Fibroblast of skin of left biceps (primary cell): ENCODE measurements around the gene TENT4B.

Experiments used
- DNase-seq, 2 experiments: peaks; one replicate each; pipeline ENCODE4 v3.0.0-alpha.2; 2013; ENCODE audit warnings: low read depth in 2 of 2

The TENT4B gene

GRCh38 chr16:50195756-50196155 lies 42.6 kb downstream of the TENT4B start:
- DNase-seq: no peak

GRCh38 chr16:50197582-50197981 lies 44.5 kb downstream of the TENT4B start:
- DNase-seq: no peak

GRCh38 chr16:50198802-50199403 lies 45.8 kb downstream of the TENT4B start:
- no peak for DNase-seq

- no peak for DNase-seq
Observed at GRCh38 chr16:50201787-50202186, 48.7 kb downstream of the TENT4B start.

GRCh38 chr16:50202926-50203624 lies 50.0 kb downstream of the TENT4B start:
- peak; percentile 91 to 93 for DNase-seq

GRCh38 chr16:50203681-50204080 lies 50.6 kb downstream of the TENT4B start:
- DNase-seq: no peak

- no peak for DNase-seq
Observed at GRCh38 chr16:50204453-50205108, 51.5 kb downstream of the TENT4B start.

GRCh38 chr16:50207652-50208051 lies 54.5 kb downstream of the TENT4B start:
- peak in 1 of 2 experiments; percentile 30 for DNase-seq

GRCh38 chr16:50208460-50208931 lies 55.4 kb downstream of the TENT4B start:
- DNase-seq: no peak

GRCh38 chr16:50209546-50210265 lies 56.6 kb downstream of the TENT4B start:
- DNase-seq: no peak

- peak; percentile 61 to 68 for DNase-seq
Observed at GRCh38 chr16:50210266-50211038, 57.3 kb downstream of the TENT4B start.

GRCh38 chr16:50213939-50214519 lies 60.9 kb downstream of the TENT4B start:
- no peak for DNase-seq

GRCh38 chr16:50215680-50216079 lies 62.6 kb downstream of the TENT4B start:
- DNase-seq: no peak

GRCh38 chr16:50216231-50216630 lies 63.1 kb downstream of the TENT4B start:
- no peak for DNase-seq

- no peak for DNase-seq
Observed at GRCh38 chr16:50219402-50219975, 66.4 kb downstream of the TENT4B start.

GRCh38 chr16:50224286-50224685 lies 71.2 kb downstream of the TENT4B start:
- DNase-seq: no peak

GRCh38 chr16:50227120-50227519 lies 74.0 kb downstream of the TENT4B start:
- DNase-seq: no peak

GRCh38 chr16:50227665-50228064 lies 74.6 kb downstream of the TENT4B start:
- no peak for DNase-seq

- no peak for DNase-seq
Observed at GRCh38 chr16:50228364-50228868, 75.3 kb downstream of the TENT4B start.

- DNase-seq: no peak
Observed at GRCh38 chr16:50229149-50229726, 76.1 kb downstream of the TENT4B start.
